T-cell (primary cell): ENCODE data around the gene CEP135. TPM values are rescaled to one million over a fixed set of nuclear protein-coding genes. Genes with fewer than 3 reads are reported as not detected.
"Not testable (repeated sequence)": the region's sequence is repeated elsewhere in the genome, so short reads cannot be mapped to it uniquely, and the experiment has no call there.

Experiments
- ATAC-seq, 4 experiments: fragments of 200-7000 bp in 3 of 4; fragments of 150-1000 bp in 1 of 4; cut with Tn5 transposase; replicated peaks in 1 of 4; 1 replicate in 3 of 4; 2 replicates in 1 of 4; pipeline ENCODE4 v1.10.0; 2021; ENCODE audit warnings: moderate library complexity in 3 of 4, mild to moderate bottlenecking in 2 of 4, moderate number of reproducible peaks in 1 of 4
- CTCF ChIA-PET, 2 donors: fragments of 300-600 bp; sonication (Branson Sonifier 250); formaldehyde crosslinking; loops; one replicate each; lab custom pipeline; 2022; ENCODE audit warnings: antibody characterized with exemption in 2 of 2; lab: Charles Lee
- POLR2A ChIA-PET, 2 donors: fragments of 300-600 bp; sonication (Branson Sonifier 250); formaldehyde crosslinking; loops; one replicate each; lab custom pipeline; 2022; ENCODE audit warnings: antibody characterized with exemption in 2 of 2; lab: Charles Lee
- DNase-seq, 35 experiments: peaks; one replicate each; pipeline versions ENCODE4 v3.0.0 to v3.0.0-alpha.2; 2013 to 2023
- H3K27ac ChIP-seq: one replicate; pipeline ENCODE4 v1.5.1; 2013; ENCODE audit warnings: low read length
- H3K27me3 ChIP-seq, 2 experiments: replicated peaks in 1 of 2; 1 replicate in 1 of 2; 2 replicates in 1 of 2; pipeline versions ENCODE4 v1.6.1 to v1.7.0; 2013; ENCODE audit warnings: low read length in 1 of 2, mixed read lengths in 1 of 2; ENCODE audit not compliant: control insufficient read depth in 2 of 2, insufficient read depth in 2 of 2; ENCODE audit errors: extremely low read depth in 1 of 2
- H3K36me3 ChIP-seq, 2 donors: 1 replicate in 1 of 2; 2 replicates in 1 of 2; pipeline versions ENCODE4 v1.6.1 to v1.7.0; 2013; ENCODE audit warnings: low read length in 1 of 2; ENCODE audit not compliant: control insufficient read depth in 2 of 2, insufficient read depth in 1 of 2; ENCODE audit errors: extremely low read depth in 1 of 2
- H3K4me1 ChIP-seq, 2 experiments: 1 replicate in 1 of 2; 2 replicates in 1 of 2; pipeline versions ENCODE4 v1.6.1 to v1.7.0; 2013; ENCODE audit warnings: low read length in 2 of 2, mixed read lengths in 1 of 2; ENCODE audit not compliant: insufficient read depth in 2 of 2, control insufficient read depth in 1 of 2; ENCODE audit errors: extremely low read depth in 1 of 2
- H3K4me3 ChIP-seq, 2 donors: 1 replicate in 1 of 2; 2 replicates in 1 of 2; pipeline versions ENCODE4 v1.5.1 to v1.7.0; 2013; ENCODE audit warnings: mild to moderate bottlenecking in 2 of 2, low read length in 1 of 2, moderate library complexity in 1 of 2; ENCODE audit not compliant: control insufficient read depth in 1 of 2; ENCODE audit errors: extremely low read depth in 1 of 2
- H3K9me3 ChIP-seq: 2 replicates; pipeline ENCODE4 v1.7.0; 2013
- H3K27ac Mint-ChIP-seq, 2 donors: one replicate each; pipeline ENCODE4 v1.8.0; 2020 to 2021; ENCODE audit warnings: mild to moderate bottlenecking in 2 of 2, mixed read lengths in 2 of 2
- H3K27me3 Mint-ChIP-seq, 2 donors: one replicate each; pipeline ENCODE4 v1.8.0; 2021 to 2022; ENCODE audit warnings: mixed read lengths in 2 of 2
- H3K36me3 Mint-ChIP-seq: one replicate; pipeline ENCODE4 v1.8.0; 2021; ENCODE audit warnings: mixed read lengths
- H3K4me1 Mint-ChIP-seq, 3 donors: one replicate each; pipeline ENCODE4 v1.8.0; 2020 to 2022; ENCODE audit warnings: mixed read lengths in 3 of 3, mild to moderate bottlenecking in 1 of 3
- H3K4me3 Mint-ChIP-seq, 3 donors: one replicate each; pipeline ENCODE4 v1.8.0; 2020 to 2022; ENCODE audit warnings: mild to moderate bottlenecking in 3 of 3, mixed read lengths in 3 of 3, moderate library complexity in 3 of 3
- H3K9me3 Mint-ChIP-seq, 3 donors: one replicate each; pipeline ENCODE4 v1.8.0; 2020 to 2022; ENCODE audit warnings: mixed read lengths in 3 of 3
- WGBS: methylation state at CpG from one replicate; pipeline ENCODE4 v1.1.5; 2013; ENCODE audit warnings: missing lambda C conversion rate; ENCODE audit not compliant: insufficient coverage; 5-methylcytosine and 5-hydroxymethylcytosine counted together
- total RNA-seq, 35 experiments: library from RNA in 6 of 35; stranded (reverse) in 6 of 35; fragments of 120-200 nt in 1 of 35; gene quantifications; one replicate each; pipeline versions ENCODE4 v1.2.1 to v1.2.4 and lab custom pipeline; 2013 to 2026

Gene CEP135
- total RNA-seq, 5 donors from 2014 or later (not counting 1 experiment from before 2014, with no cell fraction given): 17.3 to 24.5 (median 21.7) TPM

DNA sequence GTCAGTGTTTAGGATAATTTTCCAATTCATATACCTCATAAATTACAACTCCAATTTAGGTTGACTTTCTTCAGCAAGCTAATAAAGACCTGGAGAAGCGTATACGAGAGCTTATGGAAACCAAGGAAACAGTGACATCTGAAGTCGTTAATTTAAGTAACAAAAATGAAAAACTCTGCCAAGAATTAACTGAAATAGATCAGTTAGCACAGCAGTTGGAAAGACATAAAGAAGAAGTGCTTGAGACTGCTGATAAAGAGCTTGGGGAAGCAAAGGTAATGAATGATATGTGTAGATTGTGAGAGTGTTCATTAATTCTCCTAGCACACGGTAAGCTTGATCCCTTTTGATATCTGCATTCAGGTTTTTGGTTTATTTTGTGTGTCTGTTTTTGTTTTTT is 16.8 kb downstream of the CEP135 start:
- Mint-ChIP-seq H3K4me3 (no peak overlapping the region), H3K27ac (no peak overlapping the region), H3K9me3 (no peaks in the 10 kb centered on the region), H3K36me3 (peaks cover 54% of the 10 kb centered on the region), H3K4me1 (peaks cover 0 to 6% (median 2%) of the 10 kb centered on the region in 3 donors), H3K27me3 (no peaks in the 10 kb centered on the region)
- Histone ChIP-seq H3K27ac (no peak overlapping the region), H3K4me1 (no peaks in the 10 kb centered on the region), H3K4me3 (no peak overlapping the region), H3K27me3 (no peaks in the 10 kb centered on the region), H3K9me3 (no peaks in the 10 kb centered on the region), H3K36me3 (peaks cover 5 to 19% of the 10 kb centered on the region in 2 donors)
- WGBS: 75% methylated on average over 4 of the region's 4 CpGs
- no peak for DNase-seq
- CTCF ChIA-PET: interaction anchor here in 1 of 2 donors (0.6 to 1.8 kb wide), 2 partner anchors 17 to 43 kb away, joined by 3 to 6 read pairs; partner anchors contain the start of gene CEP135
- no peak for ATAC-seq
- POLR2A ChIA-PET: no interaction called here

- H3K27me3 Mint-ChIP-seq: not testable (repeated sequence)
Measured at GRCh38 chr4:55966324-55966723, 17.6 kb downstream of the CEP135 start.

GRCh38 chr4:55967376-55967775 is 18.6 kb downstream of the CEP135 start:
- H3K36me3 Mint-ChIP-seq: peaks cover 55% of the 10 kb centered on the region
- H3K36me3 ChIP-seq: peaks cover 5 to 15% of the 10 kb centered on the region in 2 donors
- H3K27me3 Mint-ChIP-seq: no peaks in the 10 kb centered on the region
- H3K4me3 Mint-ChIP-seq: no peak overlapping the region
- H3K4me3 ChIP-seq: no peak overlapping the region
- no CpG with 5 or more reads among the region's 1 CpG for WGBS
- no peaks in the 10 kb centered on the region for H3K9me3 ChIP-seq
- H3K27ac Mint-ChIP-seq: no peak overlapping the region
- H3K4me1 ChIP-seq: no peaks in the 10 kb centered on the region
- ATAC-seq (no peak), DNase-seq (no peak)
- POLR2A ChIA-PET: no interaction called here
- peaks cover 0 to 2% (median under 1%) of the 10 kb centered on the region in 3 donors for H3K4me1 Mint-ChIP-seq
- CTCF ChIA-PET: no interaction called here
- no peak overlapping the region for H3K27ac ChIP-seq
- H3K9me3 Mint-ChIP-seq: no peaks in the 10 kb centered on the region
- H3K27me3 ChIP-seq: no peaks in the 10 kb centered on the region

More at GRCh38 chr4:55966324-55966723, 17.6 kb downstream of the CEP135 start:
- ChIA-PET POLR2A (interaction anchor here in 1 of 2 donors (0.5 kb wide), 1 partner anchor 28 kb away, joined by 4 read pairs; no protein-coding TSS in a partner anchor), CTCF (interaction anchor here in 1 of 2 donors (1.8 kb wide), 1 partner anchor 18 kb away, joined by 6 read pairs; the partner anchor contains the start of gene CEP135)
- peaks cover 5 to 19% of the 10 kb centered on the region in 2 donors for H3K36me3 ChIP-seq
- not testable (repeated sequence) for ATAC-seq, H3K4me1 ChIP-seq, DNase-seq, H3K4me3 Mint-ChIP-seq, H3K27ac ChIP-seq, H3K27me3 ChIP-seq, H3K9me3 Mint-ChIP-seq, H3K4me3 ChIP-seq, H3K27ac Mint-ChIP-seq, H3K4me1 Mint-ChIP-seq, H3K9me3 ChIP-seq
- 100% methylated on average over 1 of the region's 5 CpGs for WGBS
- H3K36me3 Mint-ChIP-seq: peaks cover 54% of the 10 kb centered on the region

DNA sequence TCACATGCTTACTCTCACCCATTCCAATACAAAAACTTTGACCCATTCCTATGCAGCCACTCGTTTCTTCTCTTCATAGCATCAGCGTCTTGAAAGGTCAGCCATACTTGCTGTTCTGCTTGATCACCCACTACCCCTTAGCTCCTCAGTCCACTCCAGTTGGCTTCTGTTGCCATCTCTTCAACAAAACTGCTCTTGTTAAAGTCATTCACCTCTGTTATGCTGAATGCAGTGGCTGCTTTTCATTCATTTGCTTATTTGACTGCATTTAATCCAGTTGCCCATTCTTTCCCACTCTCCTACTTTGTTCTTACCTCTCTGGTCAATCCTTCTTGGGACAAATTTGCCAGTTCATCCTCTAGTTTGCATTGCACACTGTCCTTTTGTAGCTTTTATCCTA is 24.9 kb downstream of the CEP135 start:
- no peaks in the 10 kb centered on the region for H3K27me3 Mint-ChIP-seq
- Histone ChIP-seq H3K27me3 (no peaks in the 10 kb centered on the region), H3K9me3 (no peaks in the 10 kb centered on the region), H3K36me3 (peaks cover 4 to 30% of the 10 kb centered on the region in 2 donors), H3K4me3 (no peak overlapping the region), H3K4me1 (no peaks in the 10 kb centered on the region), H3K27ac (no peak overlapping the region)
- no peak overlapping the region for H3K27ac Mint-ChIP-seq
- POLR2A ChIA-PET: no interaction called here
- CTCF ChIA-PET: no interaction called here
- DNase-seq (no peak), ATAC-seq (no peak)
- no peak overlapping the region for H3K4me3 Mint-ChIP-seq
- H3K36me3 Mint-ChIP-seq: peaks cover 54% of the 10 kb centered on the region
- H3K9me3 Mint-ChIP-seq: no peaks in the 10 kb centered on the region
- H3K4me1 Mint-ChIP-seq: no peaks in the 10 kb centered on the region
- WGBS: 94% methylated on average over 2 of the region's 2 CpGs

DNA sequence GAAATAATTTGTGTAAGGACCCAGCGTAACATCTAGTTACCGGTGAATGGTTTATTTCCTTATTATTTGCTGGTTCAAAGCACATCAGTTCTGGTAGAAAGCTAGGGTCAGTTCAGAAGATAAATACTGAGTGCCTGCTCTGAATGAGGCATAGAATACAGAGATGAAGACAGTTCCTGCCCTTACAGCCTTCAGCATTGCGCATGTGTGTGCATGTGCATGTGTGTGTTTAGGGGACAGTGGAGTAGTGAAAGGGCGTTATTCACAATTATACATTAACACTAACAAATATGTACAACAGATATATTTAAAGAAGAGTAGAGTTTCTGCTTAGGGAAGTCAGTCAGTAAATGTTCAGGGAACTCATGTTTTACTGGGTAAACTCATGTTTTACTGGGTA is 29.1 kb downstream of the CEP135 start:
- Mint-ChIP-seq H3K27ac (no peak overlapping the region), H3K9me3 (no peaks in the 10 kb centered on the region), H3K27me3 (no peaks in the 10 kb centered on the region), H3K4me1 (no peaks in the 10 kb centered on the region), H3K4me3 (no peak overlapping the region), H3K36me3 (peaks cover 68% of the 10 kb centered on the region)
- CTCF ChIA-PET: interaction anchor here in 1 of 2 donors (0.6 kb wide), 1 partner anchor 10 kb away, joined by 4 read pairs; no protein-coding TSS in a partner anchor
- Histone ChIP-seq H3K4me3 (no peak overlapping the region), H3K36me3 (peaks cover 4 to 49% of the 10 kb centered on the region in 2 donors), H3K9me3 (no peaks in the 10 kb centered on the region), H3K27me3 (no peaks in the 10 kb centered on the region), H3K27ac (no peak overlapping the region), H3K4me1 (no peaks in the 10 kb centered on the region)
- DNase-seq (no peak), ATAC-seq (no peak)
- POLR2A ChIA-PET: interaction anchor here in 1 of 2 donors (0.6 kb wide), 1 partner anchor 947 kb away, joined by 6 read pairs; no protein-coding TSS in a partner anchor
- no CpG with 5 or more reads among the region's 4 CpGs for WGBS

DNA sequence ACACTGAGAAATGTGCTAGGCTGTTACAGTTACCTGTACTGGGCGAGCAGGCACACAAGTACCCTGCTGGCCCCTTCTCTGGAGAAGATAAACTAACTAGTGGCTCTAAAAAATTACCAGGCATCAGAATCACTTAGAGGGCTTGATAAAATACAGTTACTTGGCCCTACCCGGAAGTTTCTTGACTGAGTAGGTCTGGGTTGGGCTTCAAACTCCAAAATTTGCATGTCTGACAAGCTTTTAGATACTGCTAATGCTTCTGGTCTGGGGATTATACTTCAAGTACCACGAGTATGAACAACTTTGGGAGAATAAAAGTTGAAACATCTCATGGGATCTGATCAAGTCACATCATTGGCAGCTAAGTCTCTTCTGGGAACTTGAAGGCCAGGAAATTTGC is 30.8 kb downstream of the CEP135 start:
- Histone ChIP-seq H3K36me3 (peaks cover 4 to 48% of the 10 kb centered on the region in 2 donors), H3K27me3 (no peaks in the 10 kb centered on the region), H3K4me3 (no peak overlapping the region), H3K4me1 (no peaks in the 10 kb centered on the region), H3K9me3 (no peaks in the 10 kb centered on the region), H3K27ac (no peak overlapping the region)
- peaks cover 66% of the 10 kb centered on the region for H3K36me3 Mint-ChIP-seq
- DNase-seq: no peak
- H3K4me3 Mint-ChIP-seq: no peak overlapping the region
- CTCF ChIA-PET: no interaction called here
- POLR2A ChIA-PET: no interaction called here
- WGBS: 82% methylated on average over 3 of the region's 3 CpGs
- H3K27me3 Mint-ChIP-seq: no peaks in the 10 kb centered on the region
- no peaks in the 10 kb centered on the region for H3K9me3 Mint-ChIP-seq
- ATAC-seq: no peak
- H3K4me1 Mint-ChIP-seq: no peaks in the 10 kb centered on the region
- no peak overlapping the region for H3K27ac Mint-ChIP-seq
